Esophagus muscularis mucosa (tissue), 3 donors: Measurements from ENCODE around the gene NCOR1.

ENCODE experiments used
- POLR2A ChIP-seq: fragments of 450-650 bp; IDR thresholded peaks from one replicate; pipeline ENCODE4 v1.6.1; 2017; ENCODE audit warnings: antibody characterized with exemption, moderate library complexity, mild to moderate bottlenecking, low read depth
- POLR2AphosphoS5 ChIP-seq, 2 donors: sonication (generic); formaldehyde crosslinking; IDR thresholded peaks; one replicate each; pipeline ENCODE4 v1.6.1; 2017; ENCODE audit warnings: antibody characterized with exemption in 2 of 2
- TF ChIP-seq, protein P1 (sequence below), 3 experiments: fragments of 200-600 bp in 2 of 3; fragments of 450-650 bp in 1 of 3; sonication (generic) in 2 of 3; IDR thresholded peaks; one replicate each; pipeline ENCODE4 v1.5.1; 2017 to 2019; ENCODE audit warnings: antibody characterized with exemption in 3 of 3, mild to moderate bottlenecking in 2 of 3, moderate library complexity in 1 of 3

GRCh38 chr17:16243385-16243784 lies 28.1 kb upstream of the NCOR1 start:
- TF ChIP-seq, protein P1, sequence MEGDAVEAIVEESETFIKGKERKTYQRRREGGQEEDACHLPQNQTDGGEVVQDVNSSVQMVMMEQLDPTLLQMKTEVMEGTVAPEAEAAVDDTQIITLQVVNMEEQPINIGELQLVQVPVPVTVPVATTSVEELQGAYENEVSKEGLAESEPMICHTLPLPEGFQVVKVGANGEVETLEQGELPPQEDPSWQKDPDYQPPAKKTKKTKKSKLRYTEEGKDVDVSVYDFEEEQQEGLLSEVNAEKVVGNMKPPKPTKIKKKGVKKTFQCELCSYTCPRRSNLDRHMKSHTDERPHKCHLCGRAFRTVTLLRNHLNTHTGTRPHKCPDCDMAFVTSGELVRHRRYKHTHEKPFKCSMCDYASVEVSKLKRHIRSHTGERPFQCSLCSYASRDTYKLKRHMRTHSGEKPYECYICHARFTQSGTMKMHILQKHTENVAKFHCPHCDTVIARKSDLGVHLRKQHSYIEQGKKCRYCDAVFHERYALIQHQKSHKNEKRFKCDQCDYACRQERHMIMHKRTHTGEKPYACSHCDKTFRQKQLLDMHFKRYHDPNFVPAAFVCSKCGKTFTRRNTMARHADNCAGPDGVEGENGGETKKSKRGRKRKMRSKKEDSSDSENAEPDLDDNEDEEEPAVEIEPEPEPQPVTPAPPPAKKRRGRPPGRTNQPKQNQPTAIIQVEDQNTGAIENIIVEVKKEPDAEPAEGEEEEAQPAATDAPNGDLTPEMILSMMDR (IDR thresholded peaks at IDR 0.05), result no peak
- TF ChIP-seq POLR2A (no peak), POLR2AphosphoS5 (IDR thresholded peaks at IDR 0.05) (no peak)
